Left ventricle myocardium inferior (tissue), 1 donor: ENCODE measurements around the gene PYGB. TPM values are rescaled to one million over a fixed set of nuclear protein-coding genes. Genes with fewer than 3 reads are reported as not detected.
A peak's percentile ranks its signal among the peaks of the same experiment; 100 is the strongest.

Experiments
- DNase-seq: peaks from one replicate; pipeline ENCODE4 v3.0.0-alpha.2; 2020
- H3K27ac ChIP-seq: fragments of 200-600 bp; replicated peaks from 2 replicates; pipeline ENCODE4 v1.8.0; 2021
- H3K27me3 ChIP-seq: fragments of 200-600 bp; 2 replicates; pipeline ENCODE4 v1.8.0; 2021; ENCODE audit warnings: low read depth
- H3K36me3 ChIP-seq: fragments of 200-600 bp; 2 replicates; pipeline ENCODE4 v1.8.0; 2021
- H3K4me1 ChIP-seq: fragments of 200-600 bp; 2 replicates; pipeline ENCODE4 v1.8.0; 2021
- H3K4me3 ChIP-seq: fragments of 200-600 bp; 2 replicates; pipeline ENCODE4 v1.8.0; 2021; ENCODE audit warnings: mild to moderate bottlenecking, moderate library complexity
- H3K9me3 ChIP-seq: fragments of 200-600 bp; replicated peaks from 2 replicates; pipeline ENCODE4 v1.8.0; 2021
- intact Hi-C: fragments of 100-400 bp; cut with micrococcal nuclease; formaldehyde crosslinking; loops from one replicate; pipeline ENCODE4 v1.11.0; 2022
- total RNA-seq: library from RNA; stranded (reverse); fragmentation: NEBNext Ultra II Directional; extraction: Animal tissue kit (Norgen Biotek cat#: 25700); gene quantifications from one replicate; pipeline ENCODE4 v1.2.1, GENCODE V29; 2021
- TF ChIP-seq, protein P1 (sequence below): fragments of 200-600 bp; IDR thresholded peaks from 2 replicates; pipeline ENCODE4 v1.8.0; 2021; ENCODE audit warnings: antibody characterized with exemption, mild to moderate bottlenecking, borderline replicate concordance
- donor health status: DM: no; HTN: yes; CAD: no; lungs with severe emphysema.

PYGB gene
- total RNA-seq, 1 donor from 2014 or later, result 218 TPM

DNA sequence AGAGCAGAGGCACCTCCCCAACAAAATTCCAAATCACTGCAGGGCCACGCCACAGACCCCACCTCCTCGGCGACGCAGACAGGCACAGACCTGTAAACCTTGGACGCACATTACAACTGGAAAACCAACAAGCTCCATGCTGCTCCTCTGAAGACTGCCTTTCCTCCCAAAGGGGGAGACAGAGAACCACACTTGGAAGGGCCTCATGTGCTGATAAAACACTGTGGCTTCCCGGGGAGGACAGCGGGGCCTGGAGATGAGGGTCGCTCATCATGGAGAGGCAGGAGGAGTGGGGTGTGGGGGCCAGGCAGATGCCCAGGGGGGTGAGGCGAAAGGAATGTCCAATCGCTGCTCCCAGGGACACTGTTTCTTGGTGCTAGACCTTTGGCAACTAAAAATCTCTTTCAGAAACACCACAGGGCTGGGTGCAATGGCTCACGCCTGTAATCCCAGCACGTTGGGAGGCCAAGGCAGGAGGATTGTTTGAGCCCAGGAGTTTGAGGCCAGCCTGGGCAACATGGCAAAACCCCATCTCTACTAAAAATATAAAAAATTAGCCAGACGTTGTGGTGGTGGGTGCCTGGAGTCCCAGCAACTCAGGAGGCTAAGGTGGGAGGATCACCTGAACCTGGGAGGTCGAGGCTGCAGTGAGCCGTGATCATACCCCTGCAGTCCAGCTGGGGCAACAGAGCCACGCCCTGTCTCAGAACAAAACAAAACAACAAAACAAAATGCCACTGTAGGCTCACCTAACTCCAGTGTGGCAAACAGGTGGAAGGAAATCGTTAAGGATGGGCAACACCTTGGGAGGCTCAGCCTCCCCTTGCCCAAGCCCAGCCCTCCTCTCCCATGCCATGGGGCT lies 88.9 kb downstream of the PYGB start:
- H3K4me1 ChIP-seq, result no peaks in the 10 kb centered on the region
- TF ChIP-seq, protein P1, sequence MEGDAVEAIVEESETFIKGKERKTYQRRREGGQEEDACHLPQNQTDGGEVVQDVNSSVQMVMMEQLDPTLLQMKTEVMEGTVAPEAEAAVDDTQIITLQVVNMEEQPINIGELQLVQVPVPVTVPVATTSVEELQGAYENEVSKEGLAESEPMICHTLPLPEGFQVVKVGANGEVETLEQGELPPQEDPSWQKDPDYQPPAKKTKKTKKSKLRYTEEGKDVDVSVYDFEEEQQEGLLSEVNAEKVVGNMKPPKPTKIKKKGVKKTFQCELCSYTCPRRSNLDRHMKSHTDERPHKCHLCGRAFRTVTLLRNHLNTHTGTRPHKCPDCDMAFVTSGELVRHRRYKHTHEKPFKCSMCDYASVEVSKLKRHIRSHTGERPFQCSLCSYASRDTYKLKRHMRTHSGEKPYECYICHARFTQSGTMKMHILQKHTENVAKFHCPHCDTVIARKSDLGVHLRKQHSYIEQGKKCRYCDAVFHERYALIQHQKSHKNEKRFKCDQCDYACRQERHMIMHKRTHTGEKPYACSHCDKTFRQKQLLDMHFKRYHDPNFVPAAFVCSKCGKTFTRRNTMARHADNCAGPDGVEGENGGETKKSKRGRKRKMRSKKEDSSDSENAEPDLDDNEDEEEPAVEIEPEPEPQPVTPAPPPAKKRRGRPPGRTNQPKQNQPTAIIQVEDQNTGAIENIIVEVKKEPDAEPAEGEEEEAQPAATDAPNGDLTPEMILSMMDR, result peak; percentile 47
- no peak overlapping the region for H3K27ac ChIP-seq
- H3K4me3 ChIP-seq, result no peak overlapping the region
- H3K9me3 ChIP-seq, result no peaks in the 10 kb centered on the region
- no peak for DNase-seq
- intact Hi-C loops, result no loop called here
- peaks cover 4% of the 10 kb centered on the region for H3K36me3 ChIP-seq
- no peaks in the 10 kb centered on the region for H3K27me3 ChIP-seq

DNA sequence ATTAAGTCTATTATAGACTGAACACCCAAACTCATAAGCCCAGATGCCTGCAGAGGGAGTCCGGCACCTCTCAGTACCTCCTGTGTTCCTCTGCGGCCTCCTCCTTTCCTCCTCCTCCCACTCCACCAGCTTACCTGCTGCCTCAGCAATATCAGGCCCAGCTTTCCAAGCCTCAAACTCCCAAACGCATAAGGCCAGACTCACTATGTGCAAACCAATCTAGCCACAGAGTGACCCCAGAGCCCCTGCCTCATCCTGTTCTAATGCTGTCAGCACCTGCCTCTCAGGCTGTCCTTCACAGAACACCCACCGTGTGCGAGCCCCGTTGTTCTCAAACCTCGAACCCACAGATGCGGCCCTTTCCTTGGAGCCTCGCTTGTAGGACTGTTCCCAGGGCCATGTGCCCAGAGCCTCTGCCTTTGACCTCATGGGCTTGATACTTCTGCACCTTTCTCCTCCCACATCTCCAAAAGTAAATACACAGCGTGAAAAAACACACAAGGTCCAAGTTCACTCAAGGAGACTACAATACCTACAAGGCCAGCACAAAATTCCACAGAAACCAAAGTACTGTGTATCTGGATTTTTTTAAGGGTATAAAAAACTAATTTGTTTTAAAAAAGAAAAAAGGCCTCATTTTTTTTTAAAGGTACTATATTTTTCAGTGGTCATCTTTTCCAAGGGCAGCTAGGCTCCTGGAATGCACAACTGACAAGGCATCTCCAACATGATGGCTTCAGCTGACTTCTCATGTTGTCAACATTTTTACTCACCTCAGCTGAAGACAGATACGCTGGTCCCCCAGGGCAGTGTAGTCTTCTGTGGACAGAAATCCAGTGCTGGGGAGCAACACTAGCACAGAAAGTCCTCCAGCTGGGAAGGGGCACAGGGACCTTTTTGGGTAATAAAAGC lies 90.5 kb downstream of the PYGB start:
- Histone ChIP-seq H3K4me1 (no peaks in the 10 kb centered on the region), H3K9me3 (no peaks in the 10 kb centered on the region), H3K4me3 (no peak overlapping the region), H3K27me3 (no peaks in the 10 kb centered on the region), H3K27ac (no peak overlapping the region), H3K36me3 (peaks cover 4% of the 10 kb centered on the region)
- no peak for DNase-seq
- intact Hi-C loops, result no loop called here
- TF ChIP-seq, protein P1, result no peak

DNA sequence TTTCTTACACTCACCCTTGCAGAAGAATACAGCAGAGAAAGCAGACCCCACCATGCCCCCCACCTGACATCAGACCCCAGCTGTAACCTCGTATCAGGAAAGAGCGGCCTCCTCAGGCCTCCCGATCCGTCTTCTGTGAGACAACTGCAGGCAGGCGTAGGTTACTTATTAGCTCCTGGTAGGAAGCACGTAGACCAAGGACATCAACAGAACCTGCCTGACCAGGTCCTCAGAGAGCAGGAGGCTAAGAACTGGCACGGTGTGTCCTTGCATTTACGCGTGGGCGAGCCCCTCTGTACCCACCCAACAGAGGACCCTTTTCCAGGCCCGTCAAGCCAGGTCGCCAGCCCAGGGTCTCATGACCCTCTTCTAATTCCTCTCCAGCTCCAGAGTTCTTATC lies 91.7 kb downstream of the PYGB start:
- intact Hi-C loops, result no loop called here
- H3K27me3 ChIP-seq, result no peaks in the 10 kb centered on the region
- no peak overlapping the region for H3K4me3 ChIP-seq
- peaks cover 4% of the 10 kb centered on the region for H3K36me3 ChIP-seq
- H3K9me3 ChIP-seq, result no peaks in the 10 kb centered on the region
- H3K4me1 ChIP-seq, result no peaks in the 10 kb centered on the region
- no peak for DNase-seq
- H3K27ac ChIP-seq, result no peak overlapping the region
- TF ChIP-seq, protein P1, result no peak

DNA sequence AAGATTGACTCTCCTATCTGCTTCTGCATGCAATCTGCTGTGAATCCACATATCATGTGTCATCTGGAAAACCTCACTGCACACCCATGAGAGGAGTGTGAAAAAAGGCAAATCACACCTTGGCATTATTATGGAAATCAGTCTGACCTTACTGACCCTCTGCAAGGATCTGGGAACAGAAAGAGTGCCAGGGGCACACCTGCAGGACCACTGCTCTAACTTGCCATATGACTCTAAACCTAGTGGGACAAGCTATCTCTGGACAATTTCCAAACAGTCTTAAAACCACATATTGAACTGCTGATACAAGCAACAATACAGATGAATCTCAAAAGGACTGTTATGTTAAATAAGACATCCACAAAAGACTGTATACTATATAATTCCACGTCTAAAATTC lies 92.5 kb downstream of the PYGB start:
- TF ChIP-seq, protein P1, result no peak

More for the DNA sequence above, 92.5 kb downstream of the PYGB start:
- intact Hi-C loops, result no loop called here
- Histone ChIP-seq H3K27ac (no peak overlapping the region), H3K27me3 (no peaks in the 10 kb centered on the region), H3K4me1 (no peaks in the 10 kb centered on the region), H3K36me3 (peaks cover 4% of the 10 kb centered on the region), H3K9me3 (no peaks in the 10 kb centered on the region), H3K4me3 (no peak overlapping the region)
- DNase-seq, result no peak
